Tibial nerve (tissue), 4 donors: Measurements from ENCODE around the gene NFATC3. TPM values are rescaled to one million over a fixed set of nuclear protein-coding genes. Genes with fewer than 3 reads are reported as not detected.

ENCODE experiments used
- DNase-seq, 2 donors: peaks; one replicate each; pipeline ENCODE4 v3.0.0-alpha.2; 2019; ENCODE audit warnings: low spot score in 2 of 2
- H3K27ac ChIP-seq, 4 donors: fragments of 200-600 bp; sonication (generic) in 3 of 4; one replicate each; pipeline ENCODE4 v1.5.1; 2017 to 2019; ENCODE audit warnings: mild to moderate bottlenecking in 1 of 4
- H3K27me3 ChIP-seq, 2 donors: fragments of 200-600 bp; sonication (generic) in 1 of 2; one replicate each; pipeline versions ENCODE4 v1.5.1 to v1.6.0; 2017 to 2019
- H3K36me3 ChIP-seq, 3 donors: fragments of 200-600 bp; sonication (generic); one replicate each; pipeline ENCODE4 v1.5.1; 2018 to 2019
- H3K4me1 ChIP-seq, 4 donors: fragments of 200-600 bp; sonication (generic) in 3 of 4; one replicate each; pipeline ENCODE4 v1.5.1; 2017 to 2019
- H3K4me3 ChIP-seq, 4 donors: fragments of 200-600 bp; sonication (generic) in 3 of 4; one replicate each; pipeline ENCODE4 v1.5.1; 2017 to 2019; ENCODE audit warnings: mild to moderate bottlenecking in 1 of 4, moderate library complexity in 1 of 4
- H3K9me3 ChIP-seq, 4 donors: fragments of 200-600 bp; sonication (generic) in 3 of 4; one replicate each; pipeline ENCODE4 v1.5.1; 2017 to 2019
- EP300 ChIP-seq, 2 donors: sonication (generic); formaldehyde crosslinking; IDR thresholded peaks; one replicate each; pipeline ENCODE4 v1.6.1; 2017; ENCODE audit warnings: antibody characterized with exemption in 2 of 2, mild to moderate bottlenecking in 1 of 2
- POLR2A ChIP-seq, 2 donors: fragments of 450-650 bp; IDR thresholded peaks; one replicate each; pipeline ENCODE4 v1.6.1; 2017; ENCODE audit warnings: antibody characterized with exemption in 2 of 2, mild to moderate bottlenecking in 2 of 2, moderate library complexity in 2 of 2
- WGBS, 2 donors: methylation state at CpG; one replicate each; pipeline ENCODE4 v1.1.5; 2018; 5-methylcytosine and 5-hydroxymethylcytosine counted together
- total RNA-seq, 4 donors: library from RNA; depleted of rRNA; stranded (reverse); fragments of >200 nt; gene quantifications; one replicate each; pipeline ENCODE4 v1.1.0, GENCODE V29; 2016
- TF ChIP-seq, protein P1 (sequence below), 5 experiments: fragments of 200-600 bp in 3 of 5; fragments of 450-650 bp in 2 of 5; sonication (generic) in 3 of 5; IDR thresholded peaks; one replicate each; pipeline ENCODE4 v1.5.1; 2016 to 2019; ENCODE audit warnings: antibody characterized with exemption in 5 of 5, mild to moderate bottlenecking in 3 of 5, moderate library complexity in 2 of 5

NFATC3 gene
- total RNA-seq, 4 donors from 2014 or later, result 81.4 to 105 (median 97.1) TPM

DNA sequence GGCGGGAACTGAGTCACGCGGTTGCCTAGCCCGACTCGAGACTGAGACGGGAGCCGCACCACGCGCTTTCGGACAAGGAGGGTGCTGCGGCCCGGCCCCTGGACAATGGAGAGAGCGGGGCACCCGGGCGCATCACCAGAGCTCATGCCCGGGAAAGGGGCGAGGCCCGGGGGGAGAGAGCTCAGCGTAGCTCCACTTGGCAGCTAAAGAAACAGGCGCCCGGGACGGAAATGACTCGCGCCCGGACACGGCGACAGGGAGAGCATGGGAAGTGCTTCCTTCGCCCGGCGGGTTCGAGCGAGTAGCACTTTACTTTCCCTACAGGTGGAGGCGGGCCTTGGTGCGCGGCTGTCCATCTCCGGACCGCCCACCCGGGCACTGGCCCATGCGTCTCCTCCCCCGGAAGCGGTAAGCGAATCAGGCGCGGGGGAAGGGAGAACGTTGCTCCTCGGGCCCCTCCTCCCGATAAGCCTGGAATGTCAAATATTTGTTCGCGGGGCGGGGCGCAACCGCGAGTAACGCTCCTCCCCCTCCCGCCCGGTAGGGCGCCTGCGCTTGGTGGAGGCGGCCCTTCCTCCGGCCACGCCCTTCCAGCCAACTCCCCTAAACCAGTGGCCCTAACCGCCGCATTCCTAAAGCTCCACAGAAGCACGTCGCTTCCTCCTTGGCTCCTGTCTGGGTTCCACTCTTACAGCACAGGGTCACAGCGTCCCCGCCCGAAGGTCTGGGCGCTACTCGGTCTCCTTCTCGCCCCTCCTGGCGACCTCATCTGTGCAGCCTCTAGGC lies 152.3 kb downstream of the NFATC3 start:
- peak; percentile 97 to 98 for DNase-seq
- H3K27ac ChIP-seq, result peak overlapping the region; percentile 85 to 96 (median 88)
- TF ChIP-seq, protein P1, sequence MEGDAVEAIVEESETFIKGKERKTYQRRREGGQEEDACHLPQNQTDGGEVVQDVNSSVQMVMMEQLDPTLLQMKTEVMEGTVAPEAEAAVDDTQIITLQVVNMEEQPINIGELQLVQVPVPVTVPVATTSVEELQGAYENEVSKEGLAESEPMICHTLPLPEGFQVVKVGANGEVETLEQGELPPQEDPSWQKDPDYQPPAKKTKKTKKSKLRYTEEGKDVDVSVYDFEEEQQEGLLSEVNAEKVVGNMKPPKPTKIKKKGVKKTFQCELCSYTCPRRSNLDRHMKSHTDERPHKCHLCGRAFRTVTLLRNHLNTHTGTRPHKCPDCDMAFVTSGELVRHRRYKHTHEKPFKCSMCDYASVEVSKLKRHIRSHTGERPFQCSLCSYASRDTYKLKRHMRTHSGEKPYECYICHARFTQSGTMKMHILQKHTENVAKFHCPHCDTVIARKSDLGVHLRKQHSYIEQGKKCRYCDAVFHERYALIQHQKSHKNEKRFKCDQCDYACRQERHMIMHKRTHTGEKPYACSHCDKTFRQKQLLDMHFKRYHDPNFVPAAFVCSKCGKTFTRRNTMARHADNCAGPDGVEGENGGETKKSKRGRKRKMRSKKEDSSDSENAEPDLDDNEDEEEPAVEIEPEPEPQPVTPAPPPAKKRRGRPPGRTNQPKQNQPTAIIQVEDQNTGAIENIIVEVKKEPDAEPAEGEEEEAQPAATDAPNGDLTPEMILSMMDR (IDR thresholded peaks at IDR 0.05), result peak in 2 of 5 experiments; percentile 25 to 33
- TF ChIP-seq EP300 (IDR thresholded peaks at IDR 0.05) (peak; percentile 97 to 99), POLR2A (IDR thresholded peaks at IDR 0.05) (peak; percentile 85 to 89)
- H3K36me3 ChIP-seq, result no peaks in the 10 kb centered on the region
- no peaks in the 10 kb centered on the region for H3K9me3 ChIP-seq
- peak overlapping the region; percentile 55 to 75 (median 61) for H3K4me3 ChIP-seq
- peaks cover 0 to 48% (median 10%) of the 10 kb centered on the region in 4 donors for H3K4me1 ChIP-seq
- WGBS, 2 donors, result 0% methylated on average over 56 to 63 of the region's 72 CpGs
- H3K27me3 ChIP-seq, result no peaks in the 10 kb centered on the region

DNA sequence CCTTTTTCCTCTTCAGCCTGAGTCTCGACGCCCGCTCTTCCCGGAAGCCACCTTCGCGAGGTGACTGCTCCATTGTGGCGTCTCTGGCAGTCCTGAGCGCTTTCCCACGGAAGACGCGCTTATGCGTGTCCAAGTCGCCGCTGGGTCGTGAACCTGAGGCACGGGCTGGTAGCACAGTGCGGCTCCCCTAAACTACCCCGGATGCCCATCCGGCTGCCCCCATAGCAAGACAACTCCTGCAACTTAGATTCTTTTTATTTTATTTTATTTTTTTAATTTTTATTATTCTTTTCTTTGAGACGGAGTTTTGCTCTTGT lies 152.8 kb downstream of the NFATC3 start:
- Histone ChIP-seq H3K4me3 (peak overlapping the region; percentile 52 to 75 (median 61)), H3K9me3 (no peaks in the 10 kb centered on the region), H3K4me1 (peaks cover 0 to 48% (median 10%) of the 10 kb centered on the region in 4 donors), H3K36me3 (no peaks in the 10 kb centered on the region), H3K27ac (peak overlapping the region; percentile 76 to 96 (median 88)), H3K27me3 (no peaks in the 10 kb centered on the region)
- DNase-seq, result no peak
- WGBS, 2 donors, result 11 to 16% methylated on average over 20 of the region's 20 CpGs
- TF ChIP-seq EP300 (IDR thresholded peaks at IDR 0.05) (no peak), POLR2A (IDR thresholded peaks at IDR 0.05) (no peak)
- TF ChIP-seq, protein P1 (IDR thresholded peaks at IDR 0.05), result no peak

DNA sequence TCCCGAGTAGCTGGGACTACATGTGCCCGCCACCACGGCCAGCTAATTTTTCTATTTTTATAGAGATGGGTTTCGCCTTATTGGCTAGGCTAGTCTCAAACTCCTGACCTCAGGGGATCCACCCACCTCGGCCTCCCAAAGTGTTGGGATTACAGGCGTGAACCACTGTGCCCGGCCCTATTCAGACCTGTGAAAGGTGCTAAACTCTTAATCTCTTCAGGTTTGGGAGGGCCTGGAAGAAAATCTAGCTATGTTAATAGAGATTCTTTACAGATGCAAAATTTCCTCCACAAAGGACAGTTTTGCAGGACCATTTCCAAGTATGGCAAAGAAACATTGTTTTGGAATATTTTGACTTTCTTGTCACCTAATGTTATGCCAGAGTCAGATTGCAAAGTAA lies 156.9 kb downstream of the NFATC3 start:
- Histone ChIP-seq H3K27ac (no peak overlapping the region), H3K4me3 (no peak overlapping the region), H3K36me3 (no peaks in the 10 kb centered on the region), H3K27me3 (no peaks in the 10 kb centered on the region), H3K9me3 (no peaks in the 10 kb centered on the region), H3K4me1 (peaks cover 0 to 40% (median 21%) of the 10 kb centered on the region in 4 donors)
- DNase-seq, result no peak
- WGBS, 2 donors, result 89 to 91% methylated on average over 7 of the region's 7 CpGs
- TF ChIP-seq EP300 (IDR thresholded peaks at IDR 0.05) (no peak), POLR2A (IDR thresholded peaks at IDR 0.05) (no peak)
- TF ChIP-seq, protein P1 (IDR thresholded peaks at IDR 0.05), result no peak

DNA sequence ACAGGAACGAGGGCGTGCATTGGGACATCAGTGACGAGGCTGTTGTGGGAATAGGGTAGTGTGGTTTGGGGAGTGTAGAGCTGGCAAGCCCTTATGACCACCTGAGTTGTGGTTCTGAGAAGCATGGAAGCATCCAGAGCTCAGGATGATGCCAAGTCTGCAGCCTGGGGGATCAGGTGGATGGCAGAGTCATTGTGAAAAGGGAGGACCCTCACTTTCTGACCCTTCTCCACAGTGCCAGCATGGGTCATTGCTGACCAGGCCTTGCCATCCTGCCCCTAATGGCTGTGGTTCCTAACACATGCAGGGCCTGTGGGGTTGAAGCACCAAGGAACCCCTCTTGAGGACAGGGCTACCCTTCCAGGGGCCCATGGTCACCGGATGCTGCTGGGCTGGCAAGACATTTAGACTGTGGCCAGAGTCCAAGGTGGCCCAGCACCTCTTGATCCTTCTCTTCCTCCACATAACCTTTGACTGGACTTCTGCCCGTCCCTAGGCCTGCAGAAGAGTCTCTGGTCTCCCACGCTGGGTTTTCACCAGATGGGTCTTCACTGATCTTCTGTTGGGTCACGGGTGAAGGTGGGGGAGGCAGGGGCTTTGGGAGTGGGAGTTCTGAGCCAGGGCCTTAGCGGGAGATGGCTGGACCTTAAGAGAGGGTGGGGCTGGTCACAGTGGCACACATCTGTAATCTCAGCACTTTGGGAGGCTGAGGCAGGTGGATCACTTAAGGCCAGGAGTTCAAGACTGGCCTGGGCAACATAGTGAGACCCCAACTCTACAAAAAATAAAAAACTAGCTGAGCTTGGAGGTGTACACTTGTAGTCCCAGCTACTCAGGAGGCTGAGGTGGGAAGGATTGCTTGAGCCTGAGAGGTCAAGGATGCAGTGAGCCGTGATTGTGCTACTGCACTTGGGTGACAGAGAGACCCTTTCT lies 158.0 kb downstream of the NFATC3 start:
- Histone ChIP-seq H3K27me3 (no peaks in the 10 kb centered on the region), H3K36me3 (no peaks in the 10 kb centered on the region), H3K27ac (no peak overlapping the region), H3K4me3 (no peak overlapping the region), H3K4me1 (peaks cover 0 to 45% (median 21%) of the 10 kb centered on the region in 4 donors), H3K9me3 (no peaks in the 10 kb centered on the region)
- no peak for DNase-seq
- TF ChIP-seq POLR2A (IDR thresholded peaks at IDR 0.05), result no peak
- TF ChIP-seq, protein P1 (IDR thresholded peaks at IDR 0.05), result no peak
- no peak for TF ChIP-seq EP300 (IDR thresholded peaks at IDR 0.05)
- WGBS, 2 donors, result 85 to 87% methylated on average over 8 to 9 of the region's 9 CpGs
